ENCODE results near the gene RRP15. TPM values are rescaled to one million over a fixed set of nuclear protein-coding genes. Genes with fewer than 3 reads are reported as not detected.

The RRP15 gene
- total RNA-seq, 1 donor from 2014 or later = 22.8 TPM

DNA sequence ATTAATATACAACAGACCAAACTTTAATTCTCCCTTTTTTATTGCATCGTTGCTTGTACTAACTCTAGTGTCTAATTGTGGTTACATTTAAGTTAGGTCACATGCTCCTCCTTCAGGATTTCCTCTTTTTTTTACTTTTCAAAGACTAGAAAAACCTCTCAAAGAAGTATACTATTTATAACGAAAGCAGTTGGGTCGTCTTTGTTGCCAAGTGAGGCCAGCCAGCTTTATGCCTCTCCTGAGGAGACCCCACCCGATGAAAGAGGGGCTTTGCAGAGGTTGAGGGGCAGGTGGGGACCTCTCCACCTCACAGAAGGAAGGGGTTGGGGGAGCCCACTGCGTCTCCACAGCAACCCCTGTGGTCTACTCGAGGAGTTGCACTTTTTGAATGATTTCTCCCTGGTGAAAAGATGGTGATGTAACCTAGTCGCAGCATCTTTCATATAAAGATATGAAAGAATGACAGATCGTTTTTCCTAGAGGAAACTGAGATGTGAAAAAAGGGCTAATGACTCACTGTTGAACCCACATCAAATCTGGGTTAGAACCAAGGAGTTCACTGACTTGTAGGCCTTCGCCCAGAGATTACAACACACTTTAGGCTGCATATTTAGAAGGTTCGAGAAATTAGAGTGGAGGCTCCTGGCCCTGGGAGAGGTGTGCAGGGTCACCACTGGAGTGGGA is 66.4 kb downstream of the RRP15 start:
- DNase-seq (ENCODE audit: low spot score) (no peak), ATAC-seq (peak; percentile 75)
- intact Hi-C loops (cut with DNase I) = no loop called here

- intact Hi-C loops (cut with DNase I) = no loop called here
These were observed 67.0 kb downstream of the RRP15 start for GRCh38 chr1:218352075-218352438.

GRCh38 chr1:218353656-218354055 is 68.6 kb downstream of the RRP15 start:
- DNase-seq (ENCODE audit: low spot score) (no peak), ATAC-seq (no peak)
- intact Hi-C loops (cut with DNase I) = no loop called here

More at GRCh38 chr1:218352075-218352438, 67.0 kb downstream of the RRP15 start:
- DNase-seq (ENCODE audit: low spot score) = no peak
- ATAC-seq = no peak

- intact Hi-C loops (cut with DNase I) = no loop called here
- ATAC-seq = no peak
- DNase-seq (ENCODE audit: low spot score) = no peak
These were observed 70.2 kb downstream of the RRP15 start for GRCh38 chr1:218355278-218355677.

DNA sequence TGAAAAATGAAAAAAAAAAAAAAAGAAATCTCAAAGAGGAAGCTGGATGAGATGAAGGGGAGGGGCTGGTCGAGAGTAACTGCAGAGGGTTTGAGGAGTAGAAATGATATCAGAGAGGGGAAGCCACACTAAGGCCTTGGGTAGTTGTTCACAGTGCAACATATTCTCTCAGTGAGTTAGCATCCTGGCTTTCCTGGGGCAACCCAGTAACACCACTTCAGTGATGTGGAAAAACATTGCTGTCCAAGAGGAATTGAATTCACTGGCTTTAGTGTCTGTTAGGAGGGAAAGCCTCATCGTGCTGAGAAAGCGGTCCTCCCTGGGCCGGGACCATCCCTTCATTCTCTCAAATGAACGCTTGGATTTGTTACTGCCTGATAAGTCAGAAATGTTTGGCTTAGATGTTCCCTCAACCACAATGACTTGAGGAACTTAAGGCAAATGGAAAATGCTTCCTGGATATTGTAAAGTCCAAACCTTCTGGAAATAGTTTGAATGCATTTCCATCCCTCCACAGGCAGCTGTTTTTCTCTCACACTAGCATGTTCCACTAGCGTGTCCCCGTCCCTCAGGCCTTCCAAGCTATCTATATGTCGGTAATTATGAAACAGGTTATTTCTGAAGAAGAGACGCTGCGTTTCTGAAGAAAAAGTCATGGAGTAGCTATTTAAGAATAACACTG is 72.3 kb downstream of the RRP15 start:
- DNase-seq (ENCODE audit: low spot score) (no peak), ATAC-seq (peak; percentile 58)
- intact Hi-C loops (cut with DNase I) = no loop called here

DNA sequence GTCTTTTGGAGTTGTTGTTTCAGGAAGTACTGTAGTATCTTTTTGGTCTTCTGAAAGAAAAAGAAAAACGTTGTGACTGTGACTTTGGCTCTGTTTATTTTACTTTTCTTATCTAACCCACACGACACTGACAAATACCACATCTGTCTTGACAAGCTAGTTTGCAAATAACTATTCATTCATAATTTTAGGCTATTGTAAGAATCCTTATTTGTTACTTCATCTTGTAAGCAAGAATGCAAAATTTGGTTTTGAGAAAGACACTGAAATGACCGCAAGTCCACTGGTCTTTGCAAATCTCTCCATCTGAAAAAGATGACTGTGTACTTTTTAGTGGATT is 72.8 kb downstream of the RRP15 start:
- DNase-seq (ENCODE audit: low spot score) (no peak), ATAC-seq (no peak)
- intact Hi-C loops (cut with DNase I) = no loop called here

DNA sequence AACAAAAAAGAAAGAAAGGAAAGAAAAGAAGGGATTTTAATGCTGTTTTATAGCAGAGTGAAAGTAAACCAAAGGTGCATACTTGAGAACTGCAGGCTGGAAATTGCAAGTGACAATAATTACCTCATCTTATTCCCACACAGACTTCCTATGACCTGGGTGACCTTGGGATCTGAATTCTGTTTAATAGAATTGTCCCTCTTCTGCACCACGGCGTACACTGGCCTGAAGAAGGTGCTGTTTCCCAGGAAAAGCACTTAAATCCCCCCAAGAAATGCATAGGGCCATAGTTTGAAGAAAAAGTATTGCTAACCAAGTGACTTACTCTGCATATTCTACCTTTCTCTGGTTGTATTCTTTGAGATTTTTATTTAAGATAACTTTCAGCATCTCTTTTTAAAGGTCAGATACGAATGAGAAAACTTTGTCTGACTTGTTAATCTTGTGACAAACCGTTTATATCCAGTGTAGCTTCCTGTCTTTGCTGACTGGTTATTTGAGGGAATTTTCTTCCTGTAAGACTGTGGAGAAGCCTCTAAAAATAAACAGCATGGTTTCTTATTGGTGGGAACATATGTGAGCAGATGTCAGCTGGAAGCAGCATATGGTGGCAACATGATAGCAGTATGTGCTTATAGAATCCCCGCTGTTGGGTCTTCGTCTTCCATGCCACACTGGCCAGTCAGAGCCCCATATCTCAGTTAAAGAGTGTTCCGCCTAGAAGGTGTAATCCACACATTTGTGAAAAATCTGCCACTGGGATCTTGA is 76.4 kb downstream of the RRP15 start:
- ATAC-seq = no peak
- DNase-seq (ENCODE audit: low spot score) = no peak
- intact Hi-C loops (cut with DNase I) = no loop called here

GRCh38 chr1:218362418-218363076 is 77.5 kb downstream of the RRP15 start:
- DNase-seq (ENCODE audit: low spot score) (no peak), ATAC-seq (no peak)
- intact Hi-C loops (cut with DNase I) = no loop called here

DNA sequence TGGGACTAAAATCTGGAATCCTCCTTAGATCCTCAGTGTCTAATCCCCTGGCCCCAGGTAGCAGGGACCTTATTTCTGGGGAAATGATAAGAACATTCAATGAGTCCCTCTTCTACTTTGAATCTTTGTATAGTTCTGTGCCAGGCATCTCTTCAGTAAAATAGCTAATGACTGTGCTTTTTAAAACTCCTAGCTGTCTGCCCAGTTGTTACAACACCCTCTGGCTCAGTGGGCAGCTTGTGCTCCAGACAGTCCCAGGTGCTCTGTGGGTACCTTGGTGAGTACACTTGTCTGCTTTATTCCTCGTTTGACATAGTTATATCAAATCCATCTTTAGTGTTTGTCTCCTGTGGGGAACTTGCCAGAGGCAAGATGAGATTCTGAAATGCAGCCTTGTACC is 78.0 kb downstream of the RRP15 start:
- intact Hi-C loops (cut with DNase I) = no loop called here
- no peak for ATAC-seq
- no peak for DNase-seq (ENCODE audit: low spot score)

DNA sequence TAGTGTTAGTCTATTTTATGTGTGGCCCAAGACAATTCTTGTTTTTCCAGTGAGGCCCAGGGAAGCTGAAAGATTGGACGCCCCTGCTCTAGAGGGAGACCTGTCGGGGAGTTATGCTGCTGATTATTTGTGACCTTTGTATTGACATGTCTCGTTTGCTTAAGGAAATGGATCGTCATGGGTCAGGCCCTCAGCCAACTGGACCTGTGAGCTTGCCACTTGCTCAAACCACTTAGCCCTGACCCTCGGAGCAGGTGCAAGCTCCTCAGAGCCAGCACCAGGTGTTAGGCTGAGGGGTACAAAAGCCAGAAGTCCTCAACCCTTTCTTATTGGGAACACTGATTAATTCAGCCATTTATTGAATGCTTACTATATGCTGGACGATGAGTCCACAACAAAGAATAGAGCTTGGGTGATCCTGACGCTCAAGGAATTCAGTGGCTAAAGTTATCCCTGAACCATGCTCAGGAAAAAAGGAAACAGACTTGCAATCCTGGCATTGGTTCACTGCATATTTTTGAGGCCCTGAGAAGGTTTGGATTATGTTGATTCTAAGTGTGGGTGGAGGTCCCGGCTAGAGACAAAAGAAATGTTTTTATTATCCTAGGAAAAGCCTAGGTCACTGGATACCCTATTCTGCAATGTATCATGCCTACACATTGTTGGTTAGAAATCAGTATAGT is 79.1 kb downstream of the RRP15 start:
- ATAC-seq = no peak

GRCh38 chr1:218365226-218365999 is 80.3 kb downstream of the RRP15 start:
- ATAC-seq (peak; percentile 69), DNase-seq (ENCODE audit: low spot score) (no peak)
- intact Hi-C loops (cut with DNase I) = no loop called here

More for the DNA sequence above, 79.1 kb downstream of the RRP15 start:
- intact Hi-C loops (cut with DNase I) = no loop called here
- DNase-seq (ENCODE audit: low spot score) = no peak

GRCh38 chr1:218366322-218367052 is 81.4 kb downstream of the RRP15 start:
- DNase-seq (ENCODE audit: low spot score) (no peak), ATAC-seq (peak; percentile 77)
- intact Hi-C loops (cut with DNase I) = no loop called here

- intact Hi-C loops (cut with DNase I) = no loop called here
These were observed 82.0 kb downstream of the RRP15 start for GRCh38 chr1:218367118-218367517.

GRCh38 chr1:218368686-218369085 is 83.6 kb downstream of the RRP15 start:
- intact Hi-C loops (cut with DNase I) = no loop called here
- ATAC-seq (no peak), DNase-seq (ENCODE audit: low spot score) (no peak)

More at GRCh38 chr1:218367118-218367517, 82.0 kb downstream of the RRP15 start:
- DNase-seq (ENCODE audit: low spot score) = no peak
- no peak for ATAC-seq

GRCh38 chr1:218369688-218370511 is 84.8 kb downstream of the RRP15 start:
- DNase-seq (ENCODE audit: low spot score) (no peak), ATAC-seq (no peak)
- intact Hi-C loops (cut with DNase I) = no loop called here

DNA sequence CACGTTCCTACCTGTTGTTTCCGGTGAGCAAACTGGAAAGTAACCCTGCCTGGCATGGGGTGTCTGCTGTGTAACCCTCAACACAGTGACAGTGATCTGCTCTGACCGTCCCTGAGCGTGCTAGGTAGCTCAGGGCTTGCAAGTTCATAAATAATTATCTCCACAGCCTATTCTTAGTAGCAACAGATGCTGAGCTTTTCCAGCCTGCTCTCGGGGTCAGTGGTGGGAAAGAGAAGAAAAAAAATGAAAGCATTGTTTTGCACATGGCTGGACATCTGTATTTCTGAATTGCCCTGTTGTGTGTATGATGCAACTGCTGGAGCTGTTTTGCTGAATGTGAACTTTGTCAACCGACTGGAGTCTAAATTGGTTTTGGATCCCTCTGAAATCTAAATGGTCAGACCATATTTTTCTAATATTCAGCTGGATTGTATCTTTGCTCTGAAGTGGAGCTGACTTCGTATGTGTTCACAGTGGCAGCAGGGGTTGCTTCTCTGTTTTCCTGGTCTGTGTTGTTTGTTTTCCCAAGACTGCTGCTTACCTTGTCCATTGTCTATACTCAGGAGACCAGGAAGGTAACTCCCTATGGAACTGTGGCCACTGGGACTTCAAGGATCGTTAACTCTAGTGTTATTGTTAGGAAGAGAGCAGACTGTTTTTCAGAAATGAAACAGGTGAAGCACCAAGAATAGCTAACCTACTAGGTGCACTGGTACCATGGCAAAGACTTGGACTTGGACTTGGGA is 87.0 kb downstream of the RRP15 start:
- intact Hi-C loops (cut with DNase I) = no loop called here
- DNase-seq (ENCODE audit: low spot score) (no peak), ATAC-seq (peak; percentile 92)
